GM21717 (cell line): ENCODE measurements around the gene ARSI.

Experiments
- ATAC-seq: cut with Tn5 transposase; IDR thresholded peaks from one replicate; pipeline ENCODE4 v1.9.1; 2021; ENCODE audit warnings: mild to moderate bottlenecking, moderate library complexity; ENCODE audit not compliant: unreplicated experiment

The ARSI gene

GRCh38 chr5:150302301-150303069 is at the start of gene ARSI:
Gene ARSI (minus strand): TSS chr5:150302905. CDS start chr5:150302373, 532 bp downstream.
- no peak for ATAC-seq

GRCh38 chr5:150350524-150351344 is 48.0 kb upstream of the ARSI start:
- peak; percentile 81 for ATAC-seq

- no peak for ATAC-seq
These were observed 47.1 kb upstream of the ARSI start for GRCh38 chr5:150349681-150350275.

GRCh38 chr5:150347451-150347850 is 44.7 kb upstream of the ARSI start:
- no peak for ATAC-seq

- no peak for ATAC-seq
These were observed 44.3 kb upstream of the ARSI start for GRCh38 chr5:150347003-150347402.

GRCh38 chr5:150346592-150346991 is 43.9 kb upstream of the ARSI start:
- no peak for ATAC-seq

GRCh38 chr5:150345716-150346115 is 43.0 kb upstream of the ARSI start:
- ATAC-seq, result no peak

GRCh38 chr5:150343994-150344631 is 41.4 kb upstream of the ARSI start:
- ATAC-seq, result no peak

- peak; percentile 50 for ATAC-seq
These were observed 39.9 kb upstream of the ARSI start for GRCh38 chr5:150342583-150342982.

GRCh38 chr5:150341989-150342388 is 39.3 kb upstream of the ARSI start:
- no peak for ATAC-seq

- ATAC-seq, result no peak
These were observed 38.6 kb upstream of the ARSI start for GRCh38 chr5:150341331-150341730.

GRCh38 chr5:150340614-150341255 is 38.0 kb upstream of the ARSI start:
- ATAC-seq, result no peak

GRCh38 chr5:150339841-150340240 is 37.1 kb upstream of the ARSI start:
- no peak for ATAC-seq

GRCh38 chr5:150339165-150339564 is 36.5 kb upstream of the ARSI start:
- no peak for ATAC-seq

- no peak for ATAC-seq
These were observed 35.8 kb upstream of the ARSI start for GRCh38 chr5:150338546-150338945.

- ATAC-seq, result no peak
These were observed 33.1 kb upstream of the ARSI start for GRCh38 chr5:150335778-150336177.

- ATAC-seq, result no peak
These were observed 30.7 kb upstream of the ARSI start for GRCh38 chr5:150333400-150333799.

- ATAC-seq, result no peak
These were observed 27.5 kb upstream of the ARSI start for GRCh38 chr5:150329881-150330876.

GRCh38 chr5:150329038-150329437 is 26.3 kb upstream of the ARSI start:
- no peak for ATAC-seq

- ATAC-seq, result no peak
These were observed 25.8 kb upstream of the ARSI start for GRCh38 chr5:150328515-150328914.
